GM23338 (cell line): ENCODE data around the gene ERP44. TPM values are rescaled to one million over a fixed set of nuclear protein-coding genes. Genes with fewer than 3 reads are reported as not detected.
"Not testable (repeated sequence)": the region's sequence is repeated elsewhere in the genome, so short reads cannot be mapped to it uniquely, and the experiment has no call there.

Experiments used
- ATAC-seq: fragments of 200-7000 bp; cut with Tn5 transposase; 3 replicates; pipeline ENCODE4 v1.9.1; 2020
- DNase-seq: peaks from one replicate; pipeline ENCODE4 v3.0.0-alpha.2; 2015; ENCODE audit warnings: low spot score
- H2AFZ ChIP-seq: fragments of 200-600 bp; sonication (generic); 2 replicates; pipeline ENCODE4 v1.8.0; 2016; ENCODE audit warnings: antibody characterized with exemption, mild to moderate bottlenecking, moderate library complexity
- H3F3A ChIP-seq: fragments of 200-600 bp; sonication (generic); replicated peaks from 2 replicates; pipeline ENCODE4 v1.8.0; 2017; ENCODE audit warnings: antibody characterized with exemption, mixed run types, low read depth
- H3K27ac ChIP-seq: fragments of 200-600 bp; sonication (generic); 2 replicates; pipeline ENCODE4 v1.6.1; 2016; ENCODE audit warnings: low read depth
- H3K27me3 ChIP-seq: fragments of 200-600 bp; sonication (generic); 2 replicates; pipeline ENCODE4 v1.8.0; 2016; ENCODE audit warnings: mild to moderate bottlenecking, mixed run types, moderate library complexity; ENCODE audit not compliant: insufficient read depth
- H3K36me3 ChIP-seq: fragments of 200-600 bp; sonication (generic); 2 replicates; pipeline ENCODE4 v1.8.0; 2016; ENCODE audit warnings: mild to moderate bottlenecking; ENCODE audit not compliant: insufficient read depth
- H3K4me1 ChIP-seq: fragments of 200-600 bp; sonication (generic); 2 replicates; pipeline ENCODE4 v1.8.0; 2016; ENCODE audit warnings: mild to moderate bottlenecking, moderate library complexity; ENCODE audit not compliant: insufficient read depth
- H3K4me2 ChIP-seq: fragments of 200-600 bp; sonication (generic); 2 replicates; pipeline ENCODE4 v1.7.1; 2017; ENCODE audit warnings: mixed run types
- H3K4me3 ChIP-seq: fragments of 200-600 bp; sonication (generic); 2 replicates; pipeline ENCODE4 v1.6.1; 2016; ENCODE audit warnings: mixed run types
- H3K79me2 ChIP-seq: fragments of 200-600 bp; sonication (generic); replicated peaks from 2 replicates; pipeline ENCODE4 v1.8.0; 2017; ENCODE audit warnings: mild to moderate bottlenecking; ENCODE audit not compliant: insufficient read depth
- H3K9me2 ChIP-seq: fragments of 200-600 bp; sonication (generic); 2 replicates; pipeline ENCODE4 v1.8.0; 2017; ENCODE audit not compliant: insufficient read depth
- H4K20me1 ChIP-seq: fragments of 200-600 bp; sonication (generic); replicated peaks from 2 replicates; pipeline ENCODE4 v1.8.0; 2017; ENCODE audit warnings: mild to moderate bottlenecking; ENCODE audit not compliant: insufficient read depth
- H3K27ac Mint-ChIP-seq: 2 replicates; pipeline ENCODE4 v1.8.0; 2020; ENCODE audit warnings: inconsistent platforms, mild to moderate bottlenecking, moderate library complexity, mixed read lengths
- H3K27me3 Mint-ChIP-seq: 3 replicates; pipeline ENCODE4 v1.8.0; 2022; ENCODE audit warnings: low read depth, mild to moderate bottlenecking, moderate library complexity, mixed read lengths, inconsistent platforms; ENCODE audit not compliant: insufficient read depth, poor library complexity
- H3K36me3 Mint-ChIP-seq: 3 replicates; pipeline ENCODE4 v1.8.0; 2021; ENCODE audit warnings: low read depth, mild to moderate bottlenecking, inconsistent platforms, moderate library complexity, mixed read lengths
- H3K4me1 Mint-ChIP-seq: 3 replicates; pipeline ENCODE4 v1.8.0; 2020; ENCODE audit warnings: mild to moderate bottlenecking, inconsistent platforms, mixed read lengths
- H3K4me3 Mint-ChIP-seq: 3 replicates; pipeline ENCODE4 v1.8.0; 2021; ENCODE audit warnings: moderate library complexity, mild to moderate bottlenecking, inconsistent platforms, mixed read lengths
- H3K9me3 Mint-ChIP-seq: 3 replicates; pipeline ENCODE4 v1.8.0; 2020; ENCODE audit warnings: moderate library complexity, mild to moderate bottlenecking, inconsistent platforms, mixed read lengths
- CREB1 ChIP-seq: fragments of 250-450 bp; sonication (Bioruptor Pico); IDR thresholded peaks from 2 replicates; pipeline ENCODE4 v1.5.0; 2020; ENCODE audit warnings: low read depth, mild to moderate bottlenecking, moderate library complexity
- EZH2phosphoT487 ChIP-seq: fragments of 200-600 bp; sonication (generic); IDR thresholded peaks from one replicate; pipeline ENCODE4 v1.8.1; 2018; ENCODE audit warnings: antibody characterized with exemption; ENCODE audit not compliant: unreplicated experiment
- JUNB ChIP-seq: IDR thresholded peaks from one replicate; pipeline ENCODE4 v1.6.1; 2016; ENCODE audit warnings: antibody characterized with exemption; ENCODE audit not compliant: unreplicated experiment
- NANOG ChIP-seq: IDR thresholded peaks from 2 replicates; pipeline ENCODE4 v1.6.1; 2016; ENCODE audit warnings: antibody characterized with exemption, borderline replicate concordance
- POLR2AphosphoS5 ChIP-seq: IDR thresholded peaks from 2 replicates; pipeline ENCODE4 v1.6.1; 2016; ENCODE audit warnings: antibody characterized with exemption, low read depth
- STAT1 ChIP-seq: IDR thresholded peaks from one replicate; pipeline ENCODE4 v1.6.1; 2016; ENCODE audit warnings: antibody characterized with exemption; ENCODE audit not compliant: unreplicated experiment
- ZNF114 ChIP-seq: fragments of 250-450 bp; sonication (Bioruptor Pico); IDR thresholded peaks from 2 replicates; pipeline ENCODE4 v1.5.0; 2020; ENCODE audit warnings: mild to moderate bottlenecking, moderate library complexity
- ZNF331 ChIP-seq: fragments of 250-450 bp; sonication (Bioruptor Pico); IDR thresholded peaks from 2 replicates; pipeline ENCODE4 v1.5.0; 2020; ENCODE audit warnings: low read depth, mild to moderate bottlenecking, moderate library complexity
- polyA plus RNA-seq: library from polyadenylated mRNA; unstranded; fragments of >200 nt; fragmentation: Nextera tagmentation; extraction: Ambion mirVana; gene quantifications from 2 replicates; pipeline ENCODE4 v1.2.1, GENCODE V29; 2016
- total RNA-seq: library from RNA; depleted of rRNA; stranded (reverse); fragments of >200 nt; shearing (Covaris generic); gene quantifications from 2 replicates; pipeline ENCODE4 v1.2.3, GENCODE V29; 2014
- TF ChIP-seq, protein P1 (sequence below): IDR thresholded peaks from 2 replicates; pipeline ENCODE4 v1.6.1; 2016; ENCODE audit warnings: antibody characterized with exemption
- TF ChIP-seq, protein P2 (sequence below): IDR thresholded peaks from one replicate; pipeline ENCODE4 v1.6.1; 2018; ENCODE audit warnings: antibody characterized with exemption; ENCODE audit not compliant: unreplicated experiment

ERP44 gene
- total and polyA plus RNA-seq, 2 experiments from 2014 or later: 13.0 to 24.1 TPM

DNA sequence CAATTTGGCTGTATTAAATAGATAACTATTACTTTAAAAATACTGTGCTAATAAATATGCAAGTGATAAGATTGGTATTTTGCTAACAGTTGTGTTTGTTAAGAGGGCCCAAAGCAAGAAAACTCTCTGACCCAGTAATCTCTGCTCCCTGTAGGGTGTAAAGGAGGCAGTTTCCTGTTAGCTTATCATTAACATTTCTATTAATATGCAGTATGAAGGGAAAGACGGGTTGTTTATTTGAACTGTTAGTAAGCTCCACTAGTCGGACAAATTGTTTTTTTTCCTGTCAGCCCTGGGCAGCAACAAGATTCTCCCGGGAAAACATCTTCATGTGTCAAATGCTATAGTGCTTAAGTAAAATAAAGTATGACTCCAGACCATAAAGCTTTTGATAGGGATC lies 35.6 kb downstream of the ERP44 start:
- H4K20me1 ChIP-seq: no peaks in the 10 kb centered on the region; the same call in 1 of the 2 replicates
- Mint-ChIP-seq H3K4me1 (peaks cover 12% of the 10 kb centered on the region), H3K4me3 (peak overlapping the region; percentile 49), H3K27me3 (peaks cover 4% of the 10 kb centered on the region), H3K9me3 (peaks cover 16% of the 10 kb centered on the region), H3K27ac (no peak overlapping the region; the same call in 1 of the 2 replicates), H3K36me3 (peaks cover 14% of the 10 kb centered on the region)
- no peak overlapping the region for H2AFZ ChIP-seq
- no peaks in the 10 kb centered on the region for H3F3A ChIP-seq
- H3K79me2 ChIP-seq: peaks cover 15% of the 10 kb centered on the region
- peak overlapping the region; percentile 23 for H3K4me3 ChIP-seq
- TF ChIP-seq JUNB: no peak
- no peak for TF ChIP-seq EZH2phosphoT487
- TF ChIP-seq, protein P1, sequence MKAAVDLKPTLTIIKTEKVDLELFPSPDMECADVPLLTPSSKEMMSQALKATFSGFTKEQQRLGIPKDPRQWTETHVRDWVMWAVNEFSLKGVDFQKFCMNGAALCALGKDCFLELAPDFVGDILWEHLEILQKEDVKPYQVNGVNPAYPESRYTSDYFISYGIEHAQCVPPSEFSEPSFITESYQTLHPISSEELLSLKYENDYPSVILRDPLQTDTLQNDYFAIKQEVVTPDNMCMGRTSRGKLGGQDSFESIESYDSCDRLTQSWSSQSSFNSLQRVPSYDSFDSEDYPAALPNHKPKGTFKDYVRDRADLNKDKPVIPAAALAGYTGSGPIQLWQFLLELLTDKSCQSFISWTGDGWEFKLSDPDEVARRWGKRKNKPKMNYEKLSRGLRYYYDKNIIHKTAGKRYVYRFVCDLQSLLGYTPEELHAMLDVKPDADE: no peak
- no peak for TF ChIP-seq ZNF114 (CRISPR knock-in tag)
- TF ChIP-seq CREB1 (CRISPR knock-in tag): no peak
- no peak for TF ChIP-seq NANOG
- TF ChIP-seq, protein P2, sequence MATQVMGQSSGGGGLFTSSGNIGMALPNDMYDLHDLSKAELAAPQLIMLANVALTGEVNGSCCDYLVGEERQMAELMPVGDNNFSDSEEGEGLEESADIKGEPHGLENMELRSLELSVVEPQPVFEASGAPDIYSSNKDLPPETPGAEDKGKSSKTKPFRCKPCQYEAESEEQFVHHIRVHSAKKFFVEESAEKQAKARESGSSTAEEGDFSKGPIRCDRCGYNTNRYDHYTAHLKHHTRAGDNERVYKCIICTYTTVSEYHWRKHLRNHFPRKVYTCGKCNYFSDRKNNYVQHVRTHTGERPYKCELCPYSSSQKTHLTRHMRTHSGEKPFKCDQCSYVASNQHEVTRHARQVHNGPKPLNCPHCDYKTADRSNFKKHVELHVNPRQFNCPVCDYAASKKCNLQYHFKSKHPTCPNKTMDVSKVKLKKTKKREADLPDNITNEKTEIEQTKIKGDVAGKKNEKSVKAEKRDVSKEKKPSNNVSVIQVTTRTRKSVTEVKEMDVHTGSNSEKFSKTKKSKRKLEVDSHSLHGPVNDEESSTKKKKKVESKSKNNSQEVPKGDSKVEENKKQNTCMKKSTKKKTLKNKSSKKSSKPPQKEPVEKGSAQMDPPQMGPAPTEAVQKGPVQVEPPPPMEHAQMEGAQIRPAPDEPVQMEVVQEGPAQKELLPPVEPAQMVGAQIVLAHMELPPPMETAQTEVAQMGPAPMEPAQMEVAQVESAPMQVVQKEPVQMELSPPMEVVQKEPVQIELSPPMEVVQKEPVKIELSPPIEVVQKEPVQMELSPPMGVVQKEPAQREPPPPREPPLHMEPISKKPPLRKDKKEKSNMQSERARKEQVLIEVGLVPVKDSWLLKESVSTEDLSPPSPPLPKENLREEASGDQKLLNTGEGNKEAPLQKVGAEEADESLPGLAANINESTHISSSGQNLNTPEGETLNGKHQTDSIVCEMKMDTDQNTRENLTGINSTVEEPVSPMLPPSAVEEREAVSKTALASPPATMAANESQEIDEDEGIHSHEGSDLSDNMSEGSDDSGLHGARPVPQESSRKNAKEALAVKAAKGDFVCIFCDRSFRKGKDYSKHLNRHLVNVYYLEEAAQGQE: no peak
- TF ChIP-seq POLR2AphosphoS5: no peak
- no peak for TF ChIP-seq ZNF331
- TF ChIP-seq STAT1: no peak
- no peak overlapping the region for H3K27ac ChIP-seq
- H3K27me3 ChIP-seq: no peaks in the 10 kb centered on the region
- no peaks in the 10 kb centered on the region for H3K9me2 ChIP-seq
- peak; percentile 39; the same call in 2 of the 3 replicates for ATAC-seq
- DNase-seq: peak; percentile 32
- peak overlapping the region; percentile 63 for H3K4me2 ChIP-seq
- no peaks in the 10 kb centered on the region for H3K36me3 ChIP-seq
- peaks cover 13% of the 10 kb centered on the region for H3K4me1 ChIP-seq

DNA sequence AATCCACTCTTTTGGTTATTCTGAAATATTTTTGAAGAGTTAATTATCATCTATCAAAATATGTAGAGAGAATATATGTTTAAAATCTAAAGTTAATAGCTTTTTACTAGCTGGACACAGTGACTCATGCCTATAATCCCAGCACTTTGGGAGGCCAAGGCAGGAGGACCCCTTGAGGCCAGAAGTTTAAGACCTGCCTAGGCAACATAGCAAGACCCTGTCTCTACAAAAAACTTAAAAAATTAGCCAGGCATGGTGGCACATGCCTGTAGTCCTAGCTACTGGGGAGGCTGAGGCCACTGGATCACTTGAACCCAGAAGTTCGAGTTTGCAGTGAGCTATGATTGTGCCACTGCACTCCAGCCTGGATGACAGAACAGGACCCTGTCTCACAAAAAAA lies 36.1 kb downstream of the ERP44 start:
- ATAC-seq, H4K20me1 ChIP-seq: not testable (repeated sequence)
- H3K4me1 Mint-ChIP-seq: peaks cover 12% of the 10 kb centered on the region

More for the DNA sequence above, 36.1 kb downstream of the ERP44 start:
- H3K4me3 Mint-ChIP-seq, H3K36me3 ChIP-seq, H3K4me3 ChIP-seq, H3K27ac ChIP-seq, H3K27me3 ChIP-seq, H3K27me3 Mint-ChIP-seq, H3F3A ChIP-seq, DNase-seq, H3K9me2 ChIP-seq, H2AFZ ChIP-seq: not testable (repeated sequence)
- H3K36me3 Mint-ChIP-seq: peaks cover 14% of the 10 kb centered on the region
- H3K4me1 ChIP-seq: peaks cover 13% of the 10 kb centered on the region
- peak overlapping the region; percentile 56; the same call in 1 of the 2 replicates for H3K27ac Mint-ChIP-seq
- H3K9me3 Mint-ChIP-seq: peaks cover 15% of the 10 kb centered on the region
- H3K79me2 ChIP-seq: peaks cover 15% of the 10 kb centered on the region
- peak overlapping the region; percentile 63; the same call in 1 of the 2 replicates for H3K4me2 ChIP-seq
